ENCODE measurements around the gene SNAI1.

GRCh38 chr20:49980140-49981008, 2.4 kb upstream of the SNAI1 start:
- TF ChIP-seq, protein P1, sequence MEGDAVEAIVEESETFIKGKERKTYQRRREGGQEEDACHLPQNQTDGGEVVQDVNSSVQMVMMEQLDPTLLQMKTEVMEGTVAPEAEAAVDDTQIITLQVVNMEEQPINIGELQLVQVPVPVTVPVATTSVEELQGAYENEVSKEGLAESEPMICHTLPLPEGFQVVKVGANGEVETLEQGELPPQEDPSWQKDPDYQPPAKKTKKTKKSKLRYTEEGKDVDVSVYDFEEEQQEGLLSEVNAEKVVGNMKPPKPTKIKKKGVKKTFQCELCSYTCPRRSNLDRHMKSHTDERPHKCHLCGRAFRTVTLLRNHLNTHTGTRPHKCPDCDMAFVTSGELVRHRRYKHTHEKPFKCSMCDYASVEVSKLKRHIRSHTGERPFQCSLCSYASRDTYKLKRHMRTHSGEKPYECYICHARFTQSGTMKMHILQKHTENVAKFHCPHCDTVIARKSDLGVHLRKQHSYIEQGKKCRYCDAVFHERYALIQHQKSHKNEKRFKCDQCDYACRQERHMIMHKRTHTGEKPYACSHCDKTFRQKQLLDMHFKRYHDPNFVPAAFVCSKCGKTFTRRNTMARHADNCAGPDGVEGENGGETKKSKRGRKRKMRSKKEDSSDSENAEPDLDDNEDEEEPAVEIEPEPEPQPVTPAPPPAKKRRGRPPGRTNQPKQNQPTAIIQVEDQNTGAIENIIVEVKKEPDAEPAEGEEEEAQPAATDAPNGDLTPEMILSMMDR (conservative IDR thresholded peaks at IDR 0.05; ENCODE audit: low read depth, low read length): no peak
- no peak for TF ChIP-seq EZH2 (IDR thresholded peaks at IDR 0.05; ENCODE audit: low read length, unreplicated experiment)
